HS-27A (cell line): Measurements from ENCODE around the gene CENPW.

Source experiments
- DNase-seq: peaks from one replicate; pipeline ENCODE4 v3.0.0-alpha.2; 2012; ENCODE audit warnings: low read depth, missing footprints

CENPW gene

DNA sequence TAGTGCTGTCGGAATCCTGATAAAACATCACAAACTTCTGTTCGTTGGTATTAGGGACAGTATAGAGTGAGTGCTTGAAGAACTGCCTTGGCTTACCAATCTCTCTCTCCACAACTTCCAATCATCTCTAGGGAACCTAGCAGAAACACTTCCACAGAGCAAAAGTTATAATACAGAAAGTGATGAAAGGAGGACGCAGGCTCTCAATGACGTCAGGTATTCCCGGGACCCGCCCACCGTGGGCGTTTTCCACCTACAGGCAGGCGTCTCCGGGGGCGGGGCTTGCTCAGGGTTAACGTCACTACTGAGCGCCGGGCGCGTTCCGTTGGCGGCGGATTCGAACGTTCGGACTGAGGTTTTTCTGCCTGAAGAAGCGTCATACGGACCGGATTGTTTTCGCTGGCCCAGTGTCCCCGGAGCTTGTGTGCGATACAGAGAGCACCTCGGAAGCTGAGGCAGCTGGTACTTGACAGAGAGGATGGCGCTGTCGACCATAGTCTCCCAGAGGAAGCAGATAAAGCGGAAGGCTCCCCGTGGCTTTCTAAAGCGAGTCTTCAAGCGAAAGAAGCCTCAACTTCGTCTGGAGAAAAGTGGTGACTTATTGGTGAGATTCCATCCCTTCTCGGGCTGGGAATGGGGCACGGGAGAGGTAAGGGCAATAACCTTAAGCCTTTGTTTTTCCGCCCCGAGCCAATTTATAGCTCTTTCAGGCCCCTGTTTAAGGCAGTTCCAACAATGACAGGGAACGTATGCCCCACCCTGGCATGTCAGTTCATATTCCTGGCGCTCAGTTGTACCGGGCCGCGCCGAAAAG lies at the start of gene CENPW:
Gene CENPW, plus strand, starts transcription at position 320 of the 814 bp plus-strand sequence. Its CDS starts 159 bp downstream, at position 479.
- DNase-seq = peak; percentile 63

DNA sequence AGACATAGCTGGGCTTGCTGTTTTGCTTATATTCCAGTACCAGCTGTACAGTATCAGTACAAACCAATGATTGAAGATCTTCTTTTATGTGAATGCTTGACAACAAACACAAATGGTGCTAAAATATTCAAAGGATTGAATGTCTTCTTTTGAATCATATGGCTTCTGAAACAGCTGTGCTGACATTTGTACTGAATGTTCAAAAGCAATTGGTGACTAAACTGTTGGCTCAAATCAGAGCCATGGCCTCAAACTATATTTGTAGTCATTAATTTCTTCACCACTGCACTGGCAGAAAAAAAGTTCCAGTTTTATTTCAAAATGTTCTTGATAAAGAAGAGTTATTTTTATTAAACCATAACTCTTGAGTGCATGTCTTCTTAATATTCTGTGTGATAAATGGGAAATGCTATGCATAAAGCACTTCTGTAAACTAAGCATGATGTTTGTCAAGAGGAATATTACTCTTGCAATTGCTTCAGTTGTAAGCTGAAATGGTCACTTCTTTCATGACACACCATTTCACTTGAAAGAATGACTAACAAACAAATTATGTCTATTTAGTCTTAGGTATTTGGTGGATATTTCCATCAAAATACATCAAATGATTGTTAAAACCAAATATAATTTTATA lies 45.9 kb upstream of the CENPW start:
- no peak for DNase-seq

DNA sequence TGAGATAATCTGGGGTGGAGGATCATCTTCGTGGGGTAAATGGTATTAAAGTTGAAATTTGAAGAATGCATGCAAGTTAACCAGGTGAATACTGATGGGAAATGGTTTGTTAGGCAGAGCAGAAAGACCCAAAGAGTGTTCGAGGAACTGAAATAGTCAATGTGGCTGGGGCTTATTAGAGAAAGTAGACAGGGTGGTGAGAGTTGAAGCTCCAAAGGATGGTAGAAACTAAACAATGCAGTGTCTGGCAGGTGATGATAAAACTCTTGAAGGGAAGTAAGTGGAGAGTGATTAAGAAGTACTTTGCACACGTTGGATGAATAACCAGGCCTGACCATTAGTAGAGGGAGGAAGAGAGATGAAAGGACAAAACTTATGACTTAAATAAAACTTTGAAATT lies 39.8 kb upstream of the CENPW start:
- DNase-seq = no peak

DNA sequence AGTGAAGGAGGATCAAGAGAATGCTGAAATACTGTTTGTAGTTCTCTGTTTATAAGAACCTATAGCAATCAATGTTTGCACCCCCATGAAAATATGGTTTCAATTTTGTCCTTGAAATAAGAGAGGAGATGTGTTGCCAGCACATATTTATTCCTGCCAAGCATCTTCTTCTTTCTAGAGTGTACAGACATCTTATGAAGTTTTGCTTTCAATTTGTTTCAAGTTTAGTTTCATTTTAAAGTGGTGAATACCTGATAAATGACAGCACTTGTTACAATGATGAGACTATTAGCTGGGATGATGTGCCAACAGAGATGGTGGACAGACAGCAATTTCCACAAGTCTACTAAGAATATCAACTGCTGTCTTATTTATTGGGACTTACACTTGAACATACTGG lies 39.2 kb upstream of the CENPW start:
- no peak for DNase-seq

DNA sequence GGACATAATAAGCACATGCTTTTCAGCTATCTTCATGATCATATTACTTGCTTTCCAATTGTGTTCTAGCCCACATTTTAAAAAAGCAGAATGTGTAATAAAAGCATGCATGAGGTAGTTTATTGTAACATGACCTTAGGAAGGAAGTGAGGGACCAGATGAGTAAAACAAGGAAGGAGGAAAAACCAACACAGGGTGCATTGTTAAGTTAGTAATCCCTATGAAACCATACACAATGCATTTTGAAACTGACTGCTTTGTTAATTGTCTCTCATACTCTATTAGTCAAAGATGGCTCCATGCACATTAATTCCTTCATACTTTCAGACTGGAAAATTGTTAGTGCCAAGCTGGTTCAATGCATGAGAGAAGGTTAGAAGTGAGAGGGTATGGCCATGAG lies 37.7 kb upstream of the CENPW start:
- DNase-seq = no peak

DNA sequence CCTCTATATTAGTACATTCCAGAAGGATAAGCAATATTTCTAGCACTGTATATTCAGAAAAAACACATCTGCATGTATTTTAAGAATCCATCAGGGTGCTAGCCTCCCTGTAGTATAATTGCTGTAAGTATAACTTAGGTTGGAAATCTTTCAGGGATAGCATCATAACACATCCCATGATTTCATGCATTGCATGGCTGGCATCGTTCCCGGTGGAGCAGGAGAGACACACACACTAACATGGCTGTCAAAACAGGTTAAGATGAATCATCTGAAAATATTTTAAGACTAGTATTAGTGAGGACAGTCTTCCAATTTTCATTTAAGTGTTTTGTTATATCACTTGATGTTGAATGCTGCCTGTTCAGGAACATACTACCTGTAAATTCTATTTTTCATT lies 32.1 kb upstream of the CENPW start:
- peak; percentile 34 for DNase-seq

DNA sequence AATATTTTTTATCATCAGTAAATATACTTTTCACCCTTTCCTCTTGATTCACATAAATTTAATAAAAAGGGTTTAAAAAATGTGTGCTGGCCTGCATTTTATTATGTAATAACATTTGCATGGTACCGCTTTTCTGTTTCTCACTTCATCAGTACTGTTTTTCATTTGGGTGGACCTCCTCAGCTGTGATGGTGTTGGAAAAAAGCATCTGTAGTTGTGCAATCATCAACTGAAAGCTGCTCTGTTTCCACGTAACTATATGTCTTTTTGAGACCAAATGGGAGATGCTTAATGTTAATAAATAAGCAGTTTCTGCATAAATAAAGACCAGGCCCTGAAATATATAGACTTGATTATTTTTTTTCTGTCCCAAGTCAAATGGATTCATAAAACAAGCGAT lies 31.6 kb upstream of the CENPW start:
- DNase-seq = no peak

DNA sequence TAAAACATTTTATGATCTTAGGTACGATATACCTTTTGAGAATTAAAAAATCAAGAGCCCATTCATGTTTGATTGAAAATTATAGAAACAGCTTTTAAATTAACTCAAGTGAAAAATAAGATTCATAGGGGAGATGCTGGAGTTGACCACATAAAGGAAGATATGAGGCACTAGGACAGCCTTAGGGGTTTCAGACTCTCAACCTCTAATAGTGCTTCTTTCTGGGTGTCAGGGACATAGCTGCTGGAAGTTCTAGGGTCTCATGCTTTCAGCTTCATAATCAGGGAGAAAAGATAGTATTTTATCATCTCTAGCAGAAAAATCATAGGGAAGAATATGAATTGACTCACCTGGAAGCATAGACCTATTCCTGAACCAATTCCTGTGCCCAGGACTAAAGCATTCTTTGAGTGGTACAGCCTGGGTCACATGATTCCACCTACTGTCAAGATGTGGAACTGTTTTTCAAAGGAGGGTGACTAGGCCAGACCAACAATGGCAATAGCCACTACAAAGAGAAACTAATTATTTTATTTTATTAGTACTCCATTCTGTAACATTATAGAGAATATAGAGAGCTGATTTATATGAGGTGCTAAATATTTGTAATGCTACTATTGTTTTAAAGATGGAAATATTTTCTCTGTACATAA lies 27.8 kb upstream of the CENPW start:
- DNase-seq = no peak

DNA sequence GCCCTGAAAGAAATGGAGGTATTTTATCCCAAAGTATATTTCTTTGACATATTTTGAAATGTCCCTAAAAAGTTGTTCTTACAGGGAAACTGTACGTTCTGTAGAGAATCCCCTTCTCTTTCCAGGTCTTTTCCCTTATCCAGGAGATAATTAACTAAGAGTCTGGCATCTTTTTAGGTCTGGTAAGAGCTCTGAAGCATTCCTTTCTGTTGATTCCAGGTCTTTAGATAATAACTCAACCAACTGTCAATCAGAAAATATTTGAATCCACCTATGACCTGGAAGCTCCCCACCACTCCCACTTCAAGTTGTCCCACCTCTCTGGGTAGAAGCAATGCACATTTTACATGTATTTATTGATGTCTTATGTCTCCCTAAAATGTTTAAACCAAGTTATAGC lies 26.0 kb upstream of the CENPW start:
- DNase-seq = no peak

DNA sequence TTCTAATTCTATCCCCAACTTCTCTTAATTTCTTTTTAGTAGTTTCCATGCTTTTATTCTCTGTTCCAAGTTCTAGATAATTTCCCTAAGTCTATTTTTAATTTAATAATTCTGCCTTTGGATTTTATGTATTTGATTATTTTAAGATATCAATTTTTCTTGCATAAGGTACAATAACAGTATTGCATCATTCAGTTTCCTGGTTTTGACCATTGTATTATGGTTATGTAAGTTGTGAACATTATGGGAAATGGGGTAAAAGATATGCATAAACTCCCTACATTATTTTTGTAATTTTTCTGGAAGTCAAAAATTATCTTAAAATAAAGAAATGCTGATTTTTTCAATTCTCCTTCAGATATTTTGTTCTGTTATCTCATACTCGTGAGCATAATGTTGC lies 21.1 kb upstream of the CENPW start:
- DNase-seq = no peak

DNA sequence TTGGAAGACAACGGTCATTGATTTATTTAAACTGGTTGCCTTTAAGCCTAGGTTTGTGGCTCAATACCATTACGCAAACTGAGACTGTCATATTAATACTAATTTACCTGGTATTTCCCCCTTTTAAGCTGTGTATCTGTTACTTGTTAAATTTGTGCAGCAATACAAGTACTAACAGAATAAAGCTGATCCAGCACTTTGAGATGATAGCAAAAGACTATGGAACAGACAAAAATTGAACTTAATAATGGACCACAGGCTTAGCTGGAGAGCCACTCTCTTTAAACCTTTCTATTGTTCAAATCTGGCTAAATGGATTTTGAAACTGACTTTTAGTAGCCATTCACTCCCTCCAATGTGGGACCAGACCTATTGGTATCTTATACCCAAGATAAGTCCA lies 6.2 kb upstream of the CENPW start:
- no peak for DNase-seq

DNA sequence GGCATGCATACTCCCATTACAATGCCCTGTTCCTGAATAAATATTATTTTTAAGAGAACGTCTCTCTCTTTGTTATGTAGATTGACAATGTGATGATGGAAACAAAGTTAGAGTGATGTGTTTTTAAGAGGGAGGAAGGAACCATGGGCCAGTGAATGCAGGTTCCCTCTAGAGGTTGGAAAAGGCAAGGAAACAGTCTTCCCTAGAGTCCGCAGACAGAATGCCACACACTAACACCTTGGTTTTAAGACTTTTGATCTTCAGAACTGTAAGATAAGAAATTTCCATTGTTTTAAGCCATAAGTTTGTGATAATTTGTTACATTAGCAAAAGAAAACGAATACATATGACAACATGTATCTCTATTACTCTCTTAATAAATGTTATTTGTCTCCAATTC lies 4.7 kb upstream of the CENPW start:
- no peak for DNase-seq

DNA sequence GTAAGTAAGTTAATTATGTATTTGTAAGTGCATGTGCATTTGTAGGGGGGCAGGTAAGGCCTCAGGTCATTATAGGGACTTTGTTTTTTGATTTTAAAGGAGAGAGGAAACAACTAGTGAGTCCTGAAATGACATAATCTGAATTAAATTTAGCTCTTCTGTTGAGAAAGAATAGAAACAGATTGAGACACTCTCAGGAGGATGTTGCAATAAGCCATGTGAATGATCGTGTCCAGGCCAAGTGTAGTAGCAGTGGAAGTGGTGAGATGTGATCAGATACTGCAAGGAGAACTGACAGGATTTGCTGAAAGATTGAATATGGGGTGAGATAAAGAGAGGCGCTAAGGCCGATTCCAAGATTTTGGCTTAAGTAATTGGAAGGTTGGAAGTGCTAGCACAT lies 2.6 kb upstream of the CENPW start:
- no peak for DNase-seq

DNA sequence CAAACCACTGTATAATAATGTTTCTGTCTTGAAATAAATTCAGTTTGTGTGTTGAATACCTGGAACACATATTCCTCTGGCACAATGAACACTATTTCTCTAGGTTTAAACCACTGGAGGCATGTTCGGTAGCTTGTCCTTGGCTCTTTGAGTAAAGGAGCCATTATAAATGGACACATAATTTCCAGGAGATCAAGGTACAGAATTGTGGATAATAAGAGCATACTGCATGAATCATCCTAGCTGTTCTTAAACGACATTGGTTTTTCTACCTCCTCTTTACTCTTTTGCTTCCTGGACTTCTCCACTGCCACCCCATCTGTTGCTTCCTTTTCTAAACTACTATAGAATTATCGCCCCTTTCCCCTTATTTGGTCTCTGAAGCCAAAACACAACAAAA lies 1.2 kb downstream of the CENPW start:
- no peak for DNase-seq

DNA sequence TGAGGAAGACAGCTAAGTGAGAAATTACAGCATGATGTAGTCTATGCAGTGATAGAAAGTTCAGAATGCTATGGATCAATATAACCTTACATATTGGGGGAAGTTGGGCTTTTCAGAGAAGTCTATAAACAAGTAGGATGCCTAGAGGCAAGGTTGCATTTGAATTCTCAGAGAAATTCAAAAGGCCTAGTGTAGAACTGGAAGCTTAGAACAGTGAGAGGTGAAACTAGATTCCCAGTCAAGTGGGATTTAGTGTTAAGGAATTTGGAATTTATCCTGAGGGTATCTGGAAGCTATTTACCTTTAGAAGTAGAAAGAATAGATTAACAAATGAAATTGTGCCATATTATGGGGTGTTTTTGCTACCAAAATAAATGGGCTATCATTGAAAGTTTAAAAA lies 4.3 kb downstream of the CENPW start:
- no peak for DNase-seq

DNA sequence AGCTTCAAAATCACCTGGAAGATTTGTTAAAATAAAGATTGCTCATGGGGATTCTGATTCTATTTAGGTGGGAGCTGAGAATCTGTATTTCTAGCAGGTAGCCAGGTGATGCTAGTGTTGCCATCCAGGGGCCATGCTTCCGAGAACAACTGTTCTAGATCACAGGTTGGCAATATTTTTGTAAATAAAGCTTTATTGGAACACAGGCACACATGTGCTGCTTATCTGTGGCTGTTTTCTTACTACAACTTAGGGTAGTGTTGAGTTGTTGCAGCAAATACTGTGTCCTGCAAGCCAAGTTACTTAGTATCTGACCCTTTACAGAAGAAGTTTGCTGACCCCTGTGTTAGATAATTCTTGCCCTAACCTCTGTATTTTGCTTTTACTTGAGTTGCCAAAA lies 12.0 kb downstream of the CENPW start:
- no peak for DNase-seq

DNA sequence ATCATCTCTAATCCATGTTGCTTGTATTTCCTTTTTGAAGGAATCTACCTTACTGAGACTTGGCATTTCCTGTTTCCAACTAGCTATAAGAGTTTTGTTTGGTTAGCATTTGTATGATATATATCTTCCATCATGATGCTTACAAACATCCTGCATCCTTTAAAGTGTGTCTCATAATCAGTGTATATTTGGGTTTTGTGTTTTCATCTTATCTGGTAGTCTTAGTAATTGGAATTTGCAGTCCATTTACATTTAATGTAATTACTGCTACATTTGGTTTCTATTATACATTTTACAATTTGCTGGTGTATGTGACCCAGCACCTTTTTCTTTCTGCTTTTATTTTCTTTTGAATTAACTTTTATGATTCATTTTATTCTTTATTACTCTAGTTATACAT lies 12.6 kb downstream of the CENPW start:
- no peak for DNase-seq

DNA sequence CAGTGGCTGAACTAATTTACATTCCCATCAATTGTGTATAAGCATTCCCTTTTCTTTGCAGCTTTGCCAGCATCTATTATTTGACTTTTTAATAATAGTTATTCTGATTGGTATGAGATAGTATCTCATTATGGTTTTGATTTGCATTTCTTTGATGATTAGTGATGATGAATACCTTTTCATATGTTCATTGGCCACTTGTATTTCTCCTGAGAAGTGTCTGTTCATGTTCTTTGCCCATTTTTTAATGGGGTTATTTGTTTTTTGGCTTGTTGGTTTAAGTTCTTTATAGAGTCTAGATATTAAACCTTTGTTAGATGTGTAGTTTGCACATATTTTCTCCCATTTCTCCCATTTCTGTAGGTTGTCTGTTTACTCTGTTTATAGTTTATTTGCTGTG lies 16.6 kb downstream of the CENPW start:
- no peak for DNase-seq

DNA sequence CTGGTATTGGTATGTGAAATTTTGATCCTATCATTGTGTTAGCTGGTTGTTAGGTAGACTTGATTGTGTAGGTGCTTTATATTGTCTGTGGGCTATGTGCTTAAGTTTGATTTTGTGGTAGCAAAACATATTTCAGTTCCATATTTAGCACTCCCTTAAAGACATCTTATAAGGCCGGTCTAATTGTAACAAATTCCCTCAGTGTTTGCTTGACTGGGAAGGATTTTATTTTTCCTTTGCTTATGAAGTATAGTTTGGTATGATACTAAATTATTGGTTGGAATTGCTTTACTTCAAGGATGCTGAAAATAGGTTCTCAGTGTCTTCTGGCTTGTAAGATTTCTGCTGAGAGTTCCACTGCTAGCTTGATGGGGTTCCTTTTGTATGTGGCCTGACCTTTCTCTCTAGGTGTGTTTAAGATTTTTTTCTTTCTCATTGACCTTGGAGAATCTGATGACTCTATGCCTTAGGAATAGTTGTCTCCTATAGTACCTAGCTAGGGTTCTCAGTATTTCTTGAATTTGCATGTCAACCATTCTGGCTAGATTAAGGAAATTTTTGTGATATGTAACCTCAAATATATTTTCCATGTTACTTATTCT lies 20.1 kb downstream of the CENPW start:
- DNase-seq = no peak

DNA sequence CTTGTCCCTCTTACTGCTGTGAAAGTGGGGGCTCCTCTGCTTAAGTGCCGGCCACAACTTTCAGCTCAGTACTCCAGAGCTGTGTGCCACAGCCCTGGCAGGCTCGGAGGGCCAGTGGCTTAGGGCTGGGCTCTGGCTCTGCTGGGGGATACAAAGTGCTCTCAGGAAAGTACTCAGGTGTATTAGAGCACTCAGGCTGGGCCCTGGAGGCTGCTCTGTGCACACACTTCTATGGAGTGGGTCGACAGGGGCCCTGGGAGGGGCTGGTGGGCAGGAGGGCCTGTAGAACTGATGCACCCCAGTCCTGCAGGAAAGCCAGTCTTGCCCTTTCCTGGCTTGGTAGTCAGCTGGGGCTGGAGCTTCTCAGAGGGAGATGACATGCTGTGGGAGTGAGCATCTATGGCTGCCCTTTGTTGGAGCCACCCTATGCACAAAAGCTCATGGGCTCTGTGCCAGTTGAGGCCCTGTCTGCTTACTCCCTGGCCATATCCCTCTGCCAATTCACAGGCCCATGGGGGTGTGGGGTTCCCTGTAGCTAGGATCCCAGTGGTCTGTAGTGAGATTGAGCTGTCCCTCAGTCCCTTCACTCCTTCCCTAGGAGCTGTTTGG lies 22.0 kb downstream of the CENPW start:
- no peak for DNase-seq

DNA sequence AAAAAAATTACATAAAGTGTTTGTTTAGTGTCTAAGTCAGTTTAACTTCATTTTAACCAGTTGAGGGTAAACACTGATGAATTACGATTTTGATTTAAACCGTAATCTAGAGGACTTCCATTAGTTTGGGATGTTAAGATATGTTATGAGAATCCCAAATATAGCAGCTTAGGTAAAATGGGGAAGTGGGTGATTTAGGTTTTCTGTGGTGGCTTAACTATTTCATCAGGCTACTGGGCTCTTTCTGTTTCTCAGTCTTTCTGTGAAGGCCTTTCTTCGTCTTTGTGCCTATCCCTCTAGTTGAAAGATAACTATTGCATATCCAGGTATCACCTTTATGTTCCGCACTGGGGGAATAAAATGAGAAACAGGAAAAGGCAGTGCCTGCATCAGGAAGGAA lies 27.9 kb downstream of the CENPW start:
- DNase-seq = no peak

DNA sequence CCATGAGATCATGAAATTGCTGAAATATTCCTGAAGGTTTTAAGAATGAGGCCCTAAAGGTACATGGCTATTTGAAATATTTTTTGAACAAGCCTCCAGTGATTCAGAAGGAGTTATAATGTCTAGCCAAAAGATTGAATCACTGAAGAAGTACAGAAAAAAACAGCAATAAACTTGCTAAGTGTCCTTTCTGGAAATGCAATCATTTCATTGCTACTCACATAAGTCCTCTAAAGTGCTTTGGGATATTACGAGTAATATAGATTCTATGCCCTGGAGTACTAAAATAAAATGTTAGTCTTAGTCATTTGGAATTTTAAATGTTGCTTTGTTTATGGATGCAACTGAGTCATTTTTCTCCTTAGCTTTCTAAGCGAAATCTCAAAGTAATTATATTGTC lies 32.7 kb downstream of the CENPW start:
- no peak for DNase-seq

DNA sequence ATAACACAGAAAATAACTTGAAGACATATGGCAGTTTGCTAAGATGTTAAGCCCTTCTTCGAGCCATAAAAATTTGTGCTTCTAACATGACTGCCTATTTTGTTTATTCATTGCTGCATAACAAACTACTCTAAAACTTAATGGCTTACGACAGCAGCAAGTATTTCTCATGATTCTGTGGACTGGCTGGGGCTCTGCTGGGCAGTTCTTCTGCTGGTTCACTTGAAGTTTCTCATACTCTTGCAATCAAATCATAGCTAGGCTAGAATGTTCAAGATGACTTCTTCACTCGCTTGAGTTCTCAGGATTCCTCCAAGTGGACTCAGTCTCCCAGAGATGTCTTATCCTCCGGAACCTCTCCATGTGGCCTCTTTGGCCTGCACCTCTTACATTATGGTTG lies 33.4 kb downstream of the CENPW start:
- DNase-seq = no peak
